T follicular helper cell (primary cell): Measurements from ENCODE around the gene DMGDH.

Experiments used
- DNase-seq: peaks from one replicate; pipeline ENCODE4 v3.0.0-alpha.2; 2020; ENCODE audit warnings: low read depth

Gene DMGDH

GRCh38 chr5:79070350-79070667, 835 bp upstream of the DMGDH start:
- DNase-seq, result no peak

GRCh38 chr5:79062436-79062835, 7.0 kb downstream of the DMGDH start:
- DNase-seq, result no peak

GRCh38 chr5:79059674-79060073, 9.8 kb downstream of the DMGDH start:
- no peak for DNase-seq

- no peak for DNase-seq
Measured at GRCh38 chr5:79056847-79057246, 12.6 kb downstream of the DMGDH start.

- DNase-seq, result no peak
Measured at GRCh38 chr5:79055017-79055416, 14.5 kb downstream of the DMGDH start.

GRCh38 chr5:79053321-79053720, 16.2 kb downstream of the DMGDH start:
- no peak for DNase-seq

GRCh38 chr5:79050498-79050897, 19.0 kb downstream of the DMGDH start:
- no peak for DNase-seq

- no peak for DNase-seq
Measured at GRCh38 chr5:79048437-79048836, 21.0 kb downstream of the DMGDH start.

GRCh38 chr5:79047199-79047598, 22.3 kb downstream of the DMGDH start:
- no peak for DNase-seq

- DNase-seq, result no peak
Measured at GRCh38 chr5:79042188-79042587, 27.3 kb downstream of the DMGDH start.

GRCh38 chr5:79036769-79037168, 32.7 kb downstream of the DMGDH start:
- DNase-seq, result no peak

- no peak for DNase-seq
Measured at GRCh38 chr5:79035237-79035636, 34.2 kb downstream of the DMGDH start.

- no peak for DNase-seq
Measured at GRCh38 chr5:79032782-79033181, 36.7 kb downstream of the DMGDH start.

GRCh38 chr5:79032031-79032695, 37.3 kb downstream of the DMGDH start:
- DNase-seq, result no peak

GRCh38 chr5:79031485-79031867, 38.0 kb downstream of the DMGDH start:
- DNase-seq, result no peak

- DNase-seq, result no peak
Measured at GRCh38 chr5:79030663-79031484, 38.6 kb downstream of the DMGDH start.

- DNase-seq, result peak; percentile 19
Measured at GRCh38 chr5:79025054-79025472, 44.4 kb downstream of the DMGDH start.

- DNase-seq, result no peak
Measured at GRCh38 chr5:79023947-79024346, 45.5 kb downstream of the DMGDH start.

- DNase-seq, result no peak
Measured at GRCh38 chr5:79023348-79023747, 46.1 kb downstream of the DMGDH start.

- no peak for DNase-seq
Measured at GRCh38 chr5:79022771-79023170, 46.7 kb downstream of the DMGDH start.

- DNase-seq, result no peak
Measured at GRCh38 chr5:79021753-79022152, 47.7 kb downstream of the DMGDH start.

GRCh38 chr5:79020861-79021561, 48.5 kb downstream of the DMGDH start:
- DNase-seq, result peak; percentile 16

- DNase-seq, result no peak
Measured at GRCh38 chr5:79014631-79015030, 54.8 kb downstream of the DMGDH start.
